ENCODE data around the gene CASP14.

- no peak for TF ChIP-seq RFX5 (IDR thresholded peaks at IDR 0.05; ENCODE audit: borderline replicate concordance, low read depth, low read length)
- TF ChIP-seq CBX5 (IDR thresholded peaks at IDR 0.05; ENCODE audit: low read depth, low read length) = no peak
- no peak for TF ChIP-seq EP300 (IDR thresholded peaks at IDR 0.05; ENCODE audit: borderline replicate concordance in 1 of 2, low read depth in 2 of 2, low read length in 2 of 2)
- TF ChIP-seq FOSL1 (IDR thresholded peaks at IDR 0.05; ENCODE audit: insufficient read depth, low read depth, low read length) = no peak
- no peak for TF ChIP-seq CTCF (IDR thresholded peaks at IDR 0.05; ENCODE audit: control extremely low read depth in 1 of 3, insufficient read depth in 1 of 3, low read depth in 1 of 3, low read length in 3 of 3)
- no peak for TF ChIP-seq SIN3A (conservative IDR thresholded peaks at IDR 0.05 in 1 of 2, IDR thresholded peaks at IDR 0.05 in 1 of 2; ENCODE audit: low read depth in 1 of 2, low read length in 2 of 2)
- no peak for TF ChIP-seq POLR2AphosphoS5 (IDR thresholded peaks at IDR 0.05; ENCODE audit: low read depth, low read length)
- TF ChIP-seq BACH1 (IDR thresholded peaks at IDR 0.05; ENCODE audit: low read length) = no peak
- TF ChIP-seq POLR2A (IDR thresholded peaks at IDR 0.05; ENCODE audit: control extremely low read depth in 1 of 2, low read depth in 2 of 2, low read length in 2 of 2) = no peak
- TF ChIP-seq EZH2 (IDR thresholded peaks at IDR 0.05; ENCODE audit: low read depth, low read length, severe bottlenecking) = no peak
- no peak for TF ChIP-seq CREB1 (IDR thresholded peaks at IDR 0.05)
- TF ChIP-seq SUZ12 (IDR thresholded peaks at IDR 0.05; ENCODE audit: low read length) = no peak
Observed at GRCh38 chr19:15014579-15014978, 34.7 kb upstream of the CASP14 start.
